Adrenal gland (tissue), 12 donors: Measurements from ENCODE around the gene IGSF22. TPM values are rescaled to one million over a fixed set of nuclear protein-coding genes. Genes with fewer than 3 reads are reported as not detected.
"Not testable (repeated sequence)": the region's sequence is repeated elsewhere in the genome, so short reads cannot be mapped to it uniquely, and the experiment has no call there.

Experiments
- DNase-seq, 7 donors: peaks; one replicate each; pipeline ENCODE4 v3.0.0-alpha.2; 2019 to 2020
- H3K27ac ChIP-seq, 5 donors: fragments of 200-600 bp; sonication (generic) in 4 of 5; 1 replicate in 3 of 5; 2 replicates in 2 of 5; pipeline versions ENCODE4 v1.5.1 to v1.8.0; 2016 to 2020; ENCODE audit warnings: mild to moderate bottlenecking in 1 of 5
- H3K27me3 ChIP-seq: fragments of 200-600 bp; 2 replicates; pipeline ENCODE4 v1.8.0; 2021
- H3K36me3 ChIP-seq, 2 donors: fragments of 200-600 bp; replicated peaks in 1 of 2; 1 replicate in 1 of 2; 2 replicates in 1 of 2; pipeline versions ENCODE4 v1.5.1 to v1.8.0; 2018 to 2022
- H3K4me1 ChIP-seq, 2 donors: fragments of 200-600 bp; replicated peaks in 1 of 2; 1 replicate in 1 of 2; 2 replicates in 1 of 2; pipeline versions ENCODE4 v1.5.1 to v1.8.0; 2018 to 2021
- H3K4me3 ChIP-seq, 4 donors: fragments of 200-600 bp; sonication (generic) in 3 of 4; one replicate each; pipeline ENCODE4 v1.5.1; 2016 to 2018
- H3K9me3 ChIP-seq, 3 donors: fragments of 200-600 bp; sonication (generic) in 1 of 3; replicated peaks in 1 of 3; 1 replicate in 2 of 3; 2 replicates in 1 of 3; pipeline versions ENCODE4 v1.5.1 to v1.8.0; 2016 to 2021
- CTCF ChIP-seq, 6 experiments: fragments of 450-650 bp in 4 of 6; fragments of 200-600 bp in 2 of 6; sonication (generic) in 1 of 6; IDR thresholded peaks; 1 replicate in 5 of 6; 2 replicates in 1 of 6; pipeline versions ENCODE4 v1.5.1 to v1.8.0; 2016 to 2021; ENCODE audit warnings: antibody characterized with exemption in 6 of 6, mild to moderate bottlenecking in 2 of 6, moderate library complexity in 1 of 6
- POLR2A ChIP-seq, 2 donors: fragments of 450-650 bp; IDR thresholded peaks; one replicate each; pipeline ENCODE4 v1.6.1; 2017; ENCODE audit warnings: antibody characterized with exemption in 2 of 2, mild to moderate bottlenecking in 2 of 2, moderate library complexity in 1 of 2
- WGBS, 4 donors: extraction: QIAGEN DNeasy Blood & Tissue Kit in 2 of 4; methylation state at CpG; one replicate each; pipeline versions ENCODE4 v1.1.5 to v1.1.7; 2013 to 2017; 5-methylcytosine and 5-hydroxymethylcytosine counted together
- intact Hi-C, 2 donors: fragments of 100-400 bp; cut with DNase I; formaldehyde crosslinking; loops; one replicate each; pipeline versions ENCODE4 v1.14.1 to v1.15.0; 2022 to 2023
- polyA plus RNA-seq, 3 donors: library from polyadenylated mRNA; stranded (reverse); fragments of 200-250 nt in 2 of 3; fragments of 350-450 nt in 1 of 3; fragmentation: Illumina TruSeq in 1 of 3; extraction: RNeasy Lipid Tissue Mini Kit (QIAGEN cat#74804) in 1 of 3; gene quantifications; one replicate each; pipeline ENCODE4 v1.2.3, GENCODE V29; 2013 to 2014
- total RNA-seq, 9 donors: library from RNA; depleted of rRNA in 4 of 9; stranded (reverse); fragments of >200 nt in 4 of 9; fragments of 120-200 nt in 1 of 9; fragmentation: NEBNext Ultra II Directional in 1 of 9; extraction: Animal tissue kit (Norgen Biotek cat#: 25700) in 1 of 9; gene quantifications; one replicate each; pipeline versions ENCODE4 v1.1.0 to v1.2.4, GENCODE V29; 2013 to 2023
- donor health status: healthy with polysubstance abuse.
- donor health status: Bipolar disorder and iron deficiency.
- donor health status: DM: yes; HTN: yes; CAD: no.
- donor health status: DM: no; HTN: no; CAD: no.
- donor health status: DM: no; HTN: no; CAD: no.
- donor health status: DM: yes; HTN: yes; CAD: no.

IGSF22 gene
- total and polyA plus RNA-seq, 12 donors: 0.10 to 2.0 (median 0.97) TPM; not detected in 3

DNA sequence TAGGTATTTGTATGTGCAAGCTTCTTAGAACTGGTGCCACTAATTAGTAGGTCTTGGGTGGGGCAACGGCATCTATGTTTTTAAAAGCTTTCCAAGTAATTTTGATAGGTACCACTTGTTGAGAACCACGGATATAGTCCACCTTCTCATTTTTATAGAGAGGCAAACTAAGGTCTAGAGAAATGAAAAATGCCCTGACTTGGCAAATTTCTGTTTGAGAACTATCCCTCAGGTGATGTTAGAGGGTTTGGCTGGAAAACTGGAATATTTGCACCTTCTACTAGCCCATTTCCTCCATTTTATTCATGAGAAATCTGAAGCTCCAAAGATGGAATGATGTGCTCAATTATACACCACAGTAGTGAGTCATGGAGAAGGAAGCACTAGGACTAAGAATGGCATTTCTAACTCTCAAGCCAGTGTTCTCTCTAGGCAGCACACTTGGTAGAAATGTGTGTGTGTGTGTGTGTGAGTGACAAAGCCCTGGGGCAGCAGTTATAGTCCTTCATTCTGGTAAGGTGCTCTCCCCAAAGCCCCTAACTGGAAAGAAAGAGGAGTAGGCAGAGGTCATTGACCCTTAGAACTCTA lies 29.3 kb downstream of the IGSF22 start:
- H3K27ac ChIP-seq: no peak overlapping the region
- no peaks in the 10 kb centered on the region for H3K27me3 ChIP-seq
- peaks cover 0 to 3% of the 10 kb centered on the region in 2 donors for H3K36me3 ChIP-seq
- intact Hi-C loops: no loop called here
- no peak for DNase-seq
- no peak for TF ChIP-seq POLR2A (IDR thresholded peaks at IDR 0.05)
- no peak for TF ChIP-seq CTCF (IDR thresholded peaks at IDR 0.05)
- no peak overlapping the region for H3K4me3 ChIP-seq
- 87 to 100% (median 95%) methylated on average over 2 of the region's 2 CpGs for WGBS, 4 donors
- no peaks in the 10 kb centered on the region for H3K9me3 ChIP-seq
- H3K4me1 ChIP-seq: peaks cover 9 to 14% of the 10 kb centered on the region in 2 donors

DNA sequence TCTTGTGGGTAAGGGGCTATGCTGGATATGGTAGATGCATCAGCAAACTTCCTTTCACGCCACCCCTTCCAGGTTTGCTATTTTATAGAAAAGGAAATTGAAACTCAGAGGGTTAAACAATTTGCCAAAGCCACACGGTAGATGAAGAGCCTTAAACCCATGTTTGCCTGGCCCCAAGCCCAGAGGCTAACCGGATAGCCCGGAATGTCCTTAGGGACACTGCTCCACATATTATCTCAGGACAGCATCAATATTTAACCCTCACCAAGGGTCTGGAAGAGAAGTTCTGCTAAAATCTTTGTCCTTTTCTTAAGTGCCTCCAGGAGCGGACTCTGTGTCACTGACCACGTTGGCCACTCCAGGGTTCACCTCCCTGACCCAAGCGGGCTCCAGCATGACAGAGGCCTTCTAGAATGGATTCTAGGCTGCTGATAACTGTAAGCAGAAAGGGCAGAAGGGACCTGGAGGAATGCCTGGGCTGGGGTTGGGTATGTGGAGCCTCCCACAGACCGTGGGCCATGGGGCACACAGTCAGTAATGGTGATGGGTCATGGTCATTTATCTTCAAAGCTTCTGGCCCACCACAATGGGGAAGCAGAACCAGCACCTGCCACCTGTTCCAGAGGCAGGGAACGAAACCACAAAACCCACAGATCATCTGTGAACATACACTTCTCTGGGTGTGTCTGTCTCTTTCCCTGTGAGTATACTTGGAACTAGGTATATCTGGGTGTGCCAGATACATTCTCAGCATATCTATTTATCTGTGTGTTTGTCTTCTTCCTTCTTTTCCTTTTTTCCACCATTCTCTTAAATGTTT lies 32.8 kb downstream of the IGSF22 start:
- DNase-seq: no peak
- TF ChIP-seq POLR2A (IDR thresholded peaks at IDR 0.05): no peak
- TF ChIP-seq CTCF (IDR thresholded peaks at IDR 0.05): no peak
- intact Hi-C loops: no loop called here
- no peak overlapping the region for H3K27ac ChIP-seq
- H3K27me3 ChIP-seq: no peaks in the 10 kb centered on the region
- H3K4me1 ChIP-seq: no peaks in the 10 kb centered on the region
- H3K36me3 ChIP-seq: no peaks in the 10 kb centered on the region
- H3K4me3 ChIP-seq: no peak overlapping the region
- 57 to 68% (median 64%) methylated on average over 8 to 9 of the region's 9 CpGs for WGBS, 4 donors
- no peaks in the 10 kb centered on the region for H3K9me3 ChIP-seq

- H3K27ac ChIP-seq, H3K4me1 ChIP-seq, DNase-seq, H3K36me3 ChIP-seq, H3K9me3 ChIP-seq, intact Hi-C loops, H3K27me3 ChIP-seq, H3K4me3 ChIP-seq: not testable (repeated sequence)
- WGBS, 4 donors: 62 to 78% (median 67%) methylated on average over 4 of the region's 4 CpGs
Observed at GRCh38 chr11:18691467-18692140, 34.4 kb downstream of the IGSF22 start.

DNA sequence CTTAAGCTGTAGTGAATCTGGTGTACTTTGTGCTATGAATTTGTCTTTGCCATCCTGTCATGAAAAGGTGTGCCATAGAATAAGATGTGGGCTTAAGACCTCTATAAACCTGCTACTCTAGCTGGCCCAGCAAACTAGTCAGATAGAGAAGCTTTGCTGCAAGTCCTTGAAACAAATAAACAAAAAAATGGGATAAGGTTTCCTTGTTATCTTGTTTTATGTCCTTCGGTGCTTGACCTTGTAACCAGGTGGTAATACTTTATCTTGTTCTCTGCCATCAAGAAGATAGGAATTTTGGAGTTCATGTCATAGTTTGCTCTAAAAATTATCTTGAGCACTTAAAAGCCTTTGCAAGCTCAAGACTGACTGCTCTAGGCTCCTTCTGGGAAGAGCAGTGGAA lies 41.7 kb downstream of the IGSF22 start:
- Histone ChIP-seq H3K9me3 (no peaks in the 10 kb centered on the region), H3K36me3 (no peaks in the 10 kb centered on the region), H3K4me1 (no peaks in the 10 kb centered on the region), H3K4me3 (no peak overlapping the region), H3K27me3 (no peaks in the 10 kb centered on the region), H3K27ac (no peak overlapping the region)
- WGBS, 4 donors: 23 to 61% (median 41%) methylated on average over 1 of the region's 1 CpG
- DNase-seq: no peak
- intact Hi-C loops: no loop called here
- TF ChIP-seq POLR2A (IDR thresholded peaks at IDR 0.05): no peak
- TF ChIP-seq CTCF (IDR thresholded peaks at IDR 0.05): no peak
